LNCAP (cell line): ENCODE results near the gene BATF.

Source experiments
- TF ChIP-seq, protein P1 (sequence below): fragments of 450-650 bp; IDR thresholded peaks from 2 replicates; pipeline ENCODE4 v1.5.1; 2017; ENCODE audit warnings: mild to moderate bottlenecking

Gene BATF

DNA sequence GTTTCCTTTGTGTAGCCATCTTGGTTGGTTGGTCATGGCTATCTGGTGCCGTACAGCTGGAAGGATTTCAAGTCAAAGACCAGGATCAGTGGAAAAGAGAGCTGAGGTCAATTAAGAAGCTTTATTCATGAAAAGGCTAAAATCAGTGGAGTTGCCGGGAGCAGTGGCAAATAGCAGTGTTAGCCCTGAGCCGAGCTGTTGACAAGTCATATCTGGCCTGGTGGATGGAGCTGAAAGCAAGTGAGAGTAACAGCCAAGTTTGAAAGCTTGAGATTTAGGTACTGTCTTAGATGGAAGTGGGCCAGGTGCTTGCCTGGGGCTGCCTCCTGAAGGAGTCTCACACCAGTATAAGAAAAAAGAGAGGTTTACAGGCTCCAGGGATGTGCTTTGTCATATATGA, 9.0 kb downstream of the BATF start:
- TF ChIP-seq, protein P1, sequence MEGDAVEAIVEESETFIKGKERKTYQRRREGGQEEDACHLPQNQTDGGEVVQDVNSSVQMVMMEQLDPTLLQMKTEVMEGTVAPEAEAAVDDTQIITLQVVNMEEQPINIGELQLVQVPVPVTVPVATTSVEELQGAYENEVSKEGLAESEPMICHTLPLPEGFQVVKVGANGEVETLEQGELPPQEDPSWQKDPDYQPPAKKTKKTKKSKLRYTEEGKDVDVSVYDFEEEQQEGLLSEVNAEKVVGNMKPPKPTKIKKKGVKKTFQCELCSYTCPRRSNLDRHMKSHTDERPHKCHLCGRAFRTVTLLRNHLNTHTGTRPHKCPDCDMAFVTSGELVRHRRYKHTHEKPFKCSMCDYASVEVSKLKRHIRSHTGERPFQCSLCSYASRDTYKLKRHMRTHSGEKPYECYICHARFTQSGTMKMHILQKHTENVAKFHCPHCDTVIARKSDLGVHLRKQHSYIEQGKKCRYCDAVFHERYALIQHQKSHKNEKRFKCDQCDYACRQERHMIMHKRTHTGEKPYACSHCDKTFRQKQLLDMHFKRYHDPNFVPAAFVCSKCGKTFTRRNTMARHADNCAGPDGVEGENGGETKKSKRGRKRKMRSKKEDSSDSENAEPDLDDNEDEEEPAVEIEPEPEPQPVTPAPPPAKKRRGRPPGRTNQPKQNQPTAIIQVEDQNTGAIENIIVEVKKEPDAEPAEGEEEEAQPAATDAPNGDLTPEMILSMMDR = no peak

GRCh38 chr14:75531660-75532317, 9.5 kb downstream of the BATF start:
- TF ChIP-seq, protein P1 = no peak

GRCh38 chr14:75533791-75534555, 11.7 kb downstream of the BATF start:
- TF ChIP-seq, protein P1 = no peak

DNA sequence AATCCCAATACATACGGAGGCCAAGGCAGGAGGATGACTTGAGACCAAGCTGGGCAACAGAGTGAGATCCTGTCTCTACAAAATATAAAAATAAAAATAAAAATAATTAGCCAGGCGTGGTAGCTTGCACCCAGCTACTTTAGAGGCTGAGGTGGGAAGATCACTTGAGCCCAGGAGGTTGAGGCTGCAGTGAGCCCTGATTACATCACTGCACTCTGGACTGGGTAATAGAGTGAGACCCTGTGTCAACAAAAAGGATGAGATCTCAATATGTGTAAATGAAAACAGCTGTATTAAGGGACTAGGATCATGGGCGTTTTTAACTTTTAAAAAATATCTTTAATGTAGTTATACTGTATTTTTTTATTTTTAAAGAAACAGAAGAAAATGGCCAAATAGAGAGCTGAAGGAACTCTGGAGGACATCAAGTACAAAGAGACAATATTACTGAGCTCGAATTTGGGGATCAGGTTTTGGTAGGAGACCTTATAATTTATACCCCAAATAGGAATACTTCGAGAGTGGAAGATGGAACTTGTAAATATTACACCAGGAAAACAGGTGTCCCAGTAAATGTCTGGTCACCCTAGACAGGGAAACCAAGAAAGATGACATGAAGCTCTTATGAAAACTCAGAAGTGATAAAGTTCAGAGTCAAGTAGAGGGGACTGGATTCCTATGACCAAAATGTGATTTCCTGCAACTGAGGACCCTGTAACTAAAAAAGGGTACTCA, 13.1 kb downstream of the BATF start:
- TF ChIP-seq, protein P1 = no peak

DNA sequence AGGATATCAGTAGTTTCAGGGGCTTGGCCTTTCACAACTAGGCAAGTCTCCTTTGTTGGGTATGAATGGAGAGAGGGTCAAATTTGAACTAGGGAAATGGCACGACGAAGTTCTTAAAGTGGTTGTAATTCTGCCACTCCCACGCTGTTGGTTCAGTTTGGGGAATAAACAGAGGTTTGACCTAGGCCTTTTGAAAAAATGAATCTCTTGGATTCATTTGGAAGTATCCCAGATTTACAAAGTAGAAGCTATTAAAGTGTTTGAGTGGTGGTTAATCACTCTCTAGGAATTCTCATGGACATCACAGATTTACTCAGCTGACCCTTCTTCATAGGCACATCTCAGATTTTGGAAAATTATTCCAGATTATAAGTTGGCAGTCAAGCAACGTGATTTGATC, 14.8 kb downstream of the BATF start:
- TF ChIP-seq, protein P1 = no peak

- TF ChIP-seq, protein P1 = no peak
These were observed 16.9 kb downstream of the BATF start for GRCh38 chr14:75539162-75539560.

- TF ChIP-seq, protein P1 = no peak
These were observed 17.6 kb downstream of the BATF start for GRCh38 chr14:75539561-75540478.
